Neural crest cell (in vitro differentiated cells): ENCODE measurements around the gene DGCR6L. TPM values are rescaled to one million over a fixed set of nuclear protein-coding genes. Genes with fewer than 3 reads are reported as not detected.
A peak's percentile ranks its signal among the peaks of the same experiment; 100 is the strongest.
"Not testable (repeated sequence)": the region's sequence is repeated elsewhere in the genome, so short reads cannot be mapped to it uniquely, and the experiment has no call there.

Source experiments
- DNase-seq: peaks from one replicate; pipeline ENCODE4 v3.0.0; 2021; ENCODE audit warnings: low read depth, mixed read lengths, low spot score
- H3K27ac Mint-ChIP-seq: one replicate; pipeline ENCODE4 v1.8.0; 2021; ENCODE audit warnings: mild to moderate bottlenecking, mixed read lengths; ENCODE audit not compliant: unreplicated experiment
- H3K27me3 Mint-ChIP-seq: 2 replicates; pipeline ENCODE4 v1.8.0; 2021; ENCODE audit warnings: low read depth, mild to moderate bottlenecking, mixed read lengths
- H3K36me3 Mint-ChIP-seq: 2 replicates; pipeline ENCODE4 v1.8.0; 2021; ENCODE audit warnings: low read depth, mild to moderate bottlenecking, mixed read lengths
- H3K4me1 Mint-ChIP-seq: 2 replicates; pipeline ENCODE4 v1.8.0; 2021; ENCODE audit warnings: mixed read lengths
- H3K4me3 Mint-ChIP-seq: one replicate; pipeline ENCODE4 v1.8.0; 2021; ENCODE audit warnings: mild to moderate bottlenecking, mixed read lengths
- H3K9me3 Mint-ChIP-seq: 2 replicates; pipeline ENCODE4 v1.8.0; 2021; ENCODE audit warnings: mixed read lengths
- total RNA-seq: library from RNA; stranded (reverse); gene quantifications from 2 replicates; pipeline ENCODE4 v1.2.1, GENCODE V29; 2021
- TF ChIP-seq, protein P1 (sequence below): fragments of 200-600 bp; sonication (generic); conservative IDR thresholded peaks from 2 replicates; pipeline ENCODE4 v1.5.0; 2021; ENCODE audit warnings: antibody characterized with exemption, mild to moderate bottlenecking

The DGCR6L gene
- total RNA-seq, 1 donor from 2014 or later, result 58.7 TPM

DNA sequence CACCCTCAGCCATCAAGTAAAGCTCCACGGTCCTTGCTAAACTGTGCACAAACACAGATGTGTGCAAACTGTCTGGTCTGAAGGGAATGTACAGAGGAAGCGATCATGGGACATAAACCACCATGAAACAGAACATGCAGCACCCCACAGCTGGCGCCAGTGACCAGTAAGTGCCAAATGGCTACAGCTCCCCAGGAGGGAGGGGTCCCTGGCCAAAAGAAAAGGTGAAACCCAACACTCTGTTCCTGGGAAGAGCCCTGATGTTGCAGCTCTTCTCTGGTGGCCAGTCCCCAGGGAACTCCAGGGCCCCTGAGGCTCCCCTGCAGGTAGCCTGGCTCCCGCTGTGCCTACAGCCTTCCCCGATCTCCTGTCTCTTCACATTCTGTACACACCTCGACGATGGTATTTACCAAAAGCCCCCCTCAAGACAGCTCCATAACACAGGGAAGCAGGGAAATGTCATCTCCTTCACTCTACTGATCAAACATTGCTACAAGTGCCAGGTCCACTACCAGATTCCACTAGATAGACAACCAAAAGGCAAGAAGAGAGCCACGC, 2.9 kb downstream of the DGCR6L start:
- H3K9me3 Mint-ChIP-seq, result no peaks in the 10 kb centered on the region

GRCh38 chr22:20316217-20316843, 3.5 kb downstream of the DGCR6L start:
- H3K4me1 Mint-ChIP-seq, result peaks cover 33% of the 10 kb centered on the region
- H3K36me3 Mint-ChIP-seq, result no peaks in the 10 kb centered on the region
- DNase-seq, result no peak
- H3K4me3 Mint-ChIP-seq, result peak overlapping the region; percentile 92
- no peaks in the 10 kb centered on the region for H3K27me3 Mint-ChIP-seq
- TF ChIP-seq, protein P1, sequence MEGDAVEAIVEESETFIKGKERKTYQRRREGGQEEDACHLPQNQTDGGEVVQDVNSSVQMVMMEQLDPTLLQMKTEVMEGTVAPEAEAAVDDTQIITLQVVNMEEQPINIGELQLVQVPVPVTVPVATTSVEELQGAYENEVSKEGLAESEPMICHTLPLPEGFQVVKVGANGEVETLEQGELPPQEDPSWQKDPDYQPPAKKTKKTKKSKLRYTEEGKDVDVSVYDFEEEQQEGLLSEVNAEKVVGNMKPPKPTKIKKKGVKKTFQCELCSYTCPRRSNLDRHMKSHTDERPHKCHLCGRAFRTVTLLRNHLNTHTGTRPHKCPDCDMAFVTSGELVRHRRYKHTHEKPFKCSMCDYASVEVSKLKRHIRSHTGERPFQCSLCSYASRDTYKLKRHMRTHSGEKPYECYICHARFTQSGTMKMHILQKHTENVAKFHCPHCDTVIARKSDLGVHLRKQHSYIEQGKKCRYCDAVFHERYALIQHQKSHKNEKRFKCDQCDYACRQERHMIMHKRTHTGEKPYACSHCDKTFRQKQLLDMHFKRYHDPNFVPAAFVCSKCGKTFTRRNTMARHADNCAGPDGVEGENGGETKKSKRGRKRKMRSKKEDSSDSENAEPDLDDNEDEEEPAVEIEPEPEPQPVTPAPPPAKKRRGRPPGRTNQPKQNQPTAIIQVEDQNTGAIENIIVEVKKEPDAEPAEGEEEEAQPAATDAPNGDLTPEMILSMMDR, result no peak
- no peaks in the 10 kb centered on the region for H3K9me3 Mint-ChIP-seq
- no peak overlapping the region for H3K27ac Mint-ChIP-seq

More for the DNA sequence above, 2.9 kb downstream of the DGCR6L start:
- Mint-ChIP-seq H3K27ac (no peak overlapping the region), H3K4me3 (peak overlapping the region; percentile 92), H3K27me3 (no peaks in the 10 kb centered on the region), H3K4me1 (peaks cover 33% of the 10 kb centered on the region), H3K36me3 (no peaks in the 10 kb centered on the region)
- DNase-seq, result no peak
- TF ChIP-seq, protein P1, result no peak

DNA sequence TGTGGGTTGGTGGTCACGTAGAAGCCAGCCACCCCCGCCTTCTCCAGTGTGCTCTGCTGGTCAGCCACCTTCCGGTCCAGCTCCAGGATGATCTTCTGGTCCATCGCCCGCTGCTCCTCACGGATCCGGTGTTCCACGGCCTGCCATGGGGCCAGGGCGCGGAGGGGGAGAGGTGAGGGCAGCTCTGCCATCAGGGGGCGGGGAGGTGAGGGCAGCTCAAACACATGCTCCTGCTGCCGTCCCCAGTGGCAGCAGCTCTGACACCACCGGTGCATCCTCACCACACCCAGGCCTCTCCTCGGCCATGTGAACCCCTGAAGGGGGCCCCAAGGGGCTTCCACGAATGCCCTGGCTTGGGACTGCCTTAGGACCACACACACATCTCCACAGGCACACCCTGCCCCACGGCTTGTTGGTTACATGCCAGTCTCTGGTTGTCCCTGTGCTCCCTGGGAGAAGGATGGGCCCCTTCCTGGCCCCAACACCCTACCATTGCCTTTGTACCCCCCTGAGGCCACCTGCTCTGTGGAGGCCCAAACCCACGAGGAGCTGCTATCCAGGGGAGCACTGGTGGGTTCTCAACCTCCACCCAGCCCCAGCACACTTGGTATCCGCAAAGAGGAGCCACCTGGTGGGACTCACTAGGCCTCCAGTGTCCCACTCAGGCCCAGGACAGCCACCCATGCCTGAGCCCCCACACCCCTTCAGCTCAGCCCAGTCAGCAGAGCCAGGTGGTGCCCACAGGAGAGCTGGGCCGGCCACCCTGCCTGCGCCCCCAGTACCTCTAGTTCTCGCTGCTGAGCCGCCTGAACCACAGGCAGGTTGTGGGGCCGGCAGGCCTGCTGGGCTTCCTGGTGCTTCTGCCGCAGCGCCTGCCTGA, 4.3 kb downstream of the DGCR6L start:
- Mint-ChIP-seq H3K4me3 (no peak overlapping the region), H3K4me1 (peaks cover 29% of the 10 kb centered on the region), H3K27me3 (no peaks in the 10 kb centered on the region), H3K9me3 (no peaks in the 10 kb centered on the region), H3K27ac (no peak overlapping the region), H3K36me3 (no peaks in the 10 kb centered on the region)
- DNase-seq, result no peak
- TF ChIP-seq, protein P1, result no peak

DNA sequence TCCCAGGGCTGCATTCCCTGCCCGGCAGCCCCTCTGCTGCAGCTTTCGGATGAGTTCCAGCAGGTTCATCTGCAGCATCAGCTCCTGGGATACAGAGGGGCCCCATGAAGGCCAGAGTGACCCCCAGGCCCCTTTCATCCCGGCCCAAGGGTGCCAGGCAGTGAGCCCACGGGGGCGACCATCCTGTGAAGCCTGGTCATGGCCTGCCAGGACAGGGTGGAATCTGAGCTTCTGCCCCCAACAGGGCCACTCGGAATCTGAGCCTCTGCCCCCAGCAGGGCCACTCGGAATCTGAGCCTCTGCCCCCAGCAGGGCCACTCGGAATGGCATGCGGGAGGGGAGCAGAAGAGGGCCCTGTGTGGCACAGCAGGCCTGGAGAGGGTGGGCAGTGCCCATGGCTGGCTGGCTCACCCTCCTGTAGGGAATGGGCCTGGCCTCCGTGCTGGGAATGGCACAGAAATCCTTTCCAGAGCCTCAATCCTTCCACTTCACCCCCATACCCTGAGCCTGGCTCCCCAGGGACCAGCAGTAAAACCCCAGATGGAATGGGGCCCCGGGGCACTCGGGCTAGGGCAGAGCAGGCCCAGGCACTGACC, 5.0 kb downstream of the DGCR6L start:
- H3K27me3 Mint-ChIP-seq, DNase-seq, H3K27ac Mint-ChIP-seq, H3K4me3 Mint-ChIP-seq, H3K36me3 Mint-ChIP-seq, H3K9me3 Mint-ChIP-seq: not testable (repeated sequence)
- peaks cover 27% of the 10 kb centered on the region for H3K4me1 Mint-ChIP-seq

GRCh38 chr22:20314206-20314605, 5.7 kb downstream of the DGCR6L start:
- H3K4me3 Mint-ChIP-seq, DNase-seq, H3K27ac Mint-ChIP-seq, H3K36me3 Mint-ChIP-seq, H3K9me3 Mint-ChIP-seq, H3K27me3 Mint-ChIP-seq: not testable (repeated sequence)
- H3K4me1 Mint-ChIP-seq, result peaks cover 23% of the 10 kb centered on the region

DNA sequence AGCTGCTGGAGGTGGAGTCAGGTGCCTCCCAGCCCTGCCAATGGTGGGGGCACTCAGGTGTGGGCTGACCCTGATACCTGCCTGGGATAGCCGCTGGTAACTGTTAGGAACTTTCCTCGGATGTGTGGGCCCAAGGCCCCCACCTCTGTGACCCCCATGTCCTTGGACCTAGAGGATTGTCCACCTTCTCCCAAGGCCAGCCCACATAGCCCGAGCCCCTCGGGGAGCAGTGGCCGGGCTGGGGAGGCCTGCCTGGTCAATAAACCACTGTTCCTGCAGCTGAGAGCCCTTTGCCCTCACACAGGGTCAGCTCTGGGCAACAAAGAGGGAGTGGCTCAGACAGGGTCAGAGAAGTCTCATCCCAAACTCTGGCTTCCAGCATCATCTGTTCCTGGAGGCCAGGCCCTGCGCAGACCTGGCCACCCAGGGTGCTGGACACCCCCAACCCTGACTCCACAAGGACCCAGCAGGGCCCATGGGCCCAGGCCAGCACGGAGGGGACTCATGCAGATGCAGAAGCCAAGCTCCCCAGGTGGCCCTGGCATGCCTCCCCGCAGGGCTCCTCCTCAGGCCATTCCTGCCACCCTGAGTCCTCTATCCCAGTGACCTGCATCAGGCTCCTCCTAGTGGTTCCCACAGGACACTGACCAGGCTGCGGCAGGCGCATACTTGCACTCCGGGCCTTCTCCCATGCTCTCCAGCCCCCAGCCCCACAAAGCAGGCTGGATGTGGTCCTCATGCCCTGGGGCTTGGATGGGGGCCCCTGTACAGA, 6.4 kb downstream of the DGCR6L start:
- TF ChIP-seq, protein P1, result peak; percentile 30
- not testable (repeated sequence) for DNase-seq, H3K36me3 Mint-ChIP-seq, H3K9me3 Mint-ChIP-seq, H3K27me3 Mint-ChIP-seq, H3K27ac Mint-ChIP-seq, H3K4me3 Mint-ChIP-seq
- peaks cover 18% of the 10 kb centered on the region for H3K4me1 Mint-ChIP-seq
